ENCODE results near the gene SLC39A10.

- no peak for TF ChIP-seq CTCF (IDR thresholded peaks at IDR 0.05; ENCODE audit: low read depth, low read length)
- TF ChIP-seq EZH2phosphoT487 (IDR thresholded peaks at IDR 0.05; ENCODE audit: low read depth), result no peak
Measured at GRCh38 chr2:195633573-195633870, 23.5 kb upstream of the SLC39A10 start.

Measured in OCI-LY3 (cell line).